ENCODE results near the gene TTC7B.

The TTC7B gene

DNA sequence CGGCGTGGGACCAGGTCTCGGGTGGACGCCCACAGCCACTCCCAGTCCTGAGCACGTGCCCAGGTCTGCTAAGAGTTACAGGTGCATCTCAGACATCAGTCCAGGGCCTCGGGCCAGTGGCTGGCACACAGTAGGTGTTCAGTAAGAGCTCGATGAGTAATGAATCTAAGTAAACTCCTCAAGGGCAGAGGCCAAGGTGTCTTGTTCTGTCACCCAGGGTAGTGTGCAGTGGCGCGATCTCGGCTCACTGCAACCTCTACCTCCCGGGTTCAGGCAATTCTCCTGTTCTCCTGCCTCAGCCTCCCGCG, 11.2 kb downstream of the TTC7B start:
- no peak for DNase-seq

DNA sequence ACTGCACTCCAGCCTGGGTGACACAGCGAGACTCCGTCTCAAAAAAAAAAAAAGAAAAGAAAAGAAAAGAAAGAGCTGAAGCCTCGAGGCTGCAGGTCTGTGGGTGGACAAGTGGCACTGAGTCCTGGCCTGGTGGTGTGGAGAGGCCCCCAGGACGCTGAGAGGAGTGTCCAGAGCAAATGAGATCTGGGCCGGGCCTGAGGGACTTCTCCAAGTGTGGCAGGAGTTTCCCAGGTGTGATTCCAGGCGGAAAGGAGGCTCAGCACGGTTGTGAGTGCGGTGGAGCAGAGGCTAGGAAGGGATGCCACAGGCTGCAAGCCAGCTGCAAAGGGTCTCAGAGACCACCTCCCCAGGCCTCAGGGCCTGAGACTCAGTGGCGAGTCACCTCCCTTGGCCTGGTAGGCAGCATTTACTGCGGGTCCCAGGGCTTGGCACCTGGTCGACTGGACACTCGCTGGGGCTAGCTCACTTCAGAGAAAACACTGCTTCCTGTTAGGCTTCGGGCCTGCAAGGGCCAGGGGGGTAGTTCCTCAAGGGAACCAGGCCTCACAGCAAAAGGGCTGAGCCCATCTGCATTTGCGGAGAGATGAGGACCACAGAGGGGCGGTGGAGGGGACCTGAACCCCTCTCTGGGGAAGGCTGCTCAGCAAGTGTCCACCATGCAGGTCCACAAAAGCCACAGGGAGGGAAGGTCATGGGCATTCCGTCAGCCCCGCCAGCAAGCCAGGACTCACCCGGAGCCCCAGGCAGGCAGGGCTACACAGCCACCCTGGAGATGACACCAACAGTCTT, 11.7 kb downstream of the TTC7B start:
- DNase-seq, result no peak

- no peak for DNase-seq
Measured at GRCh38 chr14:90803249-90803648, 13.0 kb downstream of the TTC7B start.

GRCh38 chr14:90799420-90799819, 16.8 kb downstream of the TTC7B start:
- no peak for DNase-seq

- DNase-seq, result no peak
Measured at GRCh38 chr14:90797919-90798318, 18.3 kb downstream of the TTC7B start.

GRCh38 chr14:90797451-90797850, 18.8 kb downstream of the TTC7B start:
- no peak for DNase-seq

DNA sequence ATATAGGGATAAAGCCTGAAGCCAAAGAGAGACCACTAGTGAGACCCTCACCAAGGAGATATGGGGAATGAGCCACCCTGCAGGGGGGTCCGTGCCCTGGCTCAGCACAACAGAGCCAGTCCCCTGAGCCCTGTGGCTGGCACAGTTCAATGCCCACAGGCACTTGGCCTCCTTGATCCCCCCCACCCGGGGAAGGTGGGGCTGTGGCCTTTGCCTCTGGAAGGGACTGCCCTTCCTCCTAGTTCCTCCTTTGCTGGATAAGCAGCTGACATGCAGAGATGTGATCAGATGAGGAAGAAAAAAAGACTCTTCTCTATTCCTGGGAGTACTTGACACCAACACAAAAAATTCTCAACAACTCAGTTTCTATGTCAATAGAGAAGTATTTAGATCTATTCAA, 19.9 kb downstream of the TTC7B start:
- no peak for DNase-seq

DNA sequence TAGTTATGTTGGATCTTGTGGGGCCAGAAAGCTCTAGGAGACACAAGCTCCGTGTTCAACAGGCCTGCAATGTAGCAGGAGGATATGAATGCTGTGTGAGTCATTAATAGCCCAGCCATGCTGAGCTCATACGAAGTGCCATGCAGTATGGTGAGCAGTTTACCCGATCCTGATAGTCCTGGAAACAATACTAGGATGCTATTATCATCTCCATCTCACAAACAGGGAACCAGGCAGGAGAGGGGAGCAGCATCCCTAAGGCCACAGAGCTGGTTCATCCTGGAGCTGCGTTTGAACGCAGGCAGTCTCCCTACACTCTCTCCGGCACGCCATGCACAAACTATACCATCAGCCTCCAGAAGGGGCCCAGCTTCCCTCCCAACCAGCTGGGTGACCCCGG, 20.5 kb downstream of the TTC7B start:
- DNase-seq, result no peak

- DNase-seq, result no peak
Measured at GRCh38 chr14:90791486-90791885, 24.7 kb downstream of the TTC7B start.

DNA sequence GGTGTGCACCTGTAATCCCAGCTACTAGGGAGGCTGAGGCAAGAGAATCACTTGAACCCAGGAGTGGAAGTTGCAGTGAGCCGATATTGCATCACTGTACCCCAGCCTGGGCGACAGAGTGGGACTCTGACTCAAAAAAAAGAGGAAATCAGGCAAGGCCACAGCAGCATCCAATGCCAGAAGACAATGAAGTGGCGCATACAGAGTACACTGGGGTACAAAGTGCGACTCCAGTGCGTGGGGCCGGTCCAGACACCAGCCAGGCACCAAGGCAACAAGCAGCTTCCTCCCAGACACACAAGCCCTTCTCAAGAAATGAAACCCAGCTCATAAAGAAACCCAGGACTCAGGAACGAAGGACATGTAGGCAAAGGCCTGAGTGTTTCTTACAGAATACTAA, 28.2 kb downstream of the TTC7B start:
- DNase-seq, result no peak

GRCh38 chr14:90785876-90786450, 30.3 kb downstream of the TTC7B start:
- no peak for DNase-seq

- no peak for DNase-seq
Measured at GRCh38 chr14:90785471-90785870, 30.8 kb downstream of the TTC7B start.

GRCh38 chr14:90784621-90785270, 31.5 kb downstream of the TTC7B start:
- DNase-seq, result no peak

DNA sequence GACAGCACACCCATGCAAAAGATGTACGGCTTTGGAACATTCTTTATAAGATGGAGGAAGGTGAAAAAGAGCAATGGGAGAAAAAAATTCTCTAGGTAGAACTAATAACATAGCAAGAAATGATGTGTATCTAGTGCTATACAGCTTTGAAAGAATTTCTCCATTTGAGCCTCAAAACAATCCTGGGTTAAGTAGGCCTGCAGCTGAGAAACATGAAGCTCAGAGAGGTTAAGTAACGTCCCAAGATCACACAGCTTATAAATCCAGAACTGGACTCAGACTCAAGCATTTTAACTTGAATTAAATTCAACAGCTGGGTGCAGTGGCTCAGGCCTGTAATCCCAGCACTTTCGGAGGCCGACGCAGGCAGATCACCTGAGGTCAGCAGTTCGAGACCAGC, 32.9 kb downstream of the TTC7B start:
- DNase-seq, result no peak

DNA sequence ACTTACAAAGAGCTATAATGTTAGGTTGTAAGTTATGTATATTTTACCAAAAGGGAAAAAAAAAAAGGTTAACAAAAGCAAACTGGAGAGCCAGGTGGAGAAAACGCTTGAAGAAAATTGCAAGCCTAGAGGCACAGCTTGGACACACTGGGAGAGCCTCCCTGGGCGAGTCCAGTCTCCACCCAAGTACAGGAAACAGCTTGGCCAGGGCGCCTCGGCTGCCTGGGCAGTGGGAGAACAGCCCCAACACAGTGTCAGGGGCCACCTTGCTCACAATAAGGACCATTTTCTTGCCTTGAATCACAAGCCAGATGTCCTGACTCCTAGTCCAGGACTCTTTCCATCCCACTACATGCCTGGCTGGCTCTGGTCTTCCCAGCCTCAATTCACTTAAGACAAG, 33.3 kb downstream of the TTC7B start:
- DNase-seq, result no peak

GRCh38 chr14:90781876-90782275, 34.4 kb downstream of the TTC7B start:
- DNase-seq, result no peak

DNA sequence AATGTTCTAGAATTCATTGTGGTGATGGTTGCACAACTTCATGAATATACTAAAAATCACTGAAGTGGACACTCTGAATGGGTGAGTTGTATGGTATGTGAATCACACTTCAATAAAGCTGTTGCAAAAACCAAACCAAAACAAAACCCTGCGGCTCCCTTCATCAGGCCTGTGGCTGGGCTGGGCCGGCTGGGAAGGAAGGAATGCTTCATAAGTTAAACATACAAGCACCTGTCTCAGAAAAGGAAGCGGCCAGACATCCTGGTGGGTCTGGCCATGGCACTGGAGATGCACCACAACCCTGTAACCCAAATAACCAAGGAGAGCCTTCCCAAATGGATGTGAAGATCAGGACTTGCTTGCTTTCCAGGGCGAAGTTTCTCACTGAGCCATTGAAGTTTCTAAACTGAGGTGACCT, 34.9 kb downstream of the TTC7B start:
- DNase-seq, result no peak

- no peak for DNase-seq
Measured at GRCh38 chr14:90780519-90780918, 35.7 kb downstream of the TTC7B start.

DNA sequence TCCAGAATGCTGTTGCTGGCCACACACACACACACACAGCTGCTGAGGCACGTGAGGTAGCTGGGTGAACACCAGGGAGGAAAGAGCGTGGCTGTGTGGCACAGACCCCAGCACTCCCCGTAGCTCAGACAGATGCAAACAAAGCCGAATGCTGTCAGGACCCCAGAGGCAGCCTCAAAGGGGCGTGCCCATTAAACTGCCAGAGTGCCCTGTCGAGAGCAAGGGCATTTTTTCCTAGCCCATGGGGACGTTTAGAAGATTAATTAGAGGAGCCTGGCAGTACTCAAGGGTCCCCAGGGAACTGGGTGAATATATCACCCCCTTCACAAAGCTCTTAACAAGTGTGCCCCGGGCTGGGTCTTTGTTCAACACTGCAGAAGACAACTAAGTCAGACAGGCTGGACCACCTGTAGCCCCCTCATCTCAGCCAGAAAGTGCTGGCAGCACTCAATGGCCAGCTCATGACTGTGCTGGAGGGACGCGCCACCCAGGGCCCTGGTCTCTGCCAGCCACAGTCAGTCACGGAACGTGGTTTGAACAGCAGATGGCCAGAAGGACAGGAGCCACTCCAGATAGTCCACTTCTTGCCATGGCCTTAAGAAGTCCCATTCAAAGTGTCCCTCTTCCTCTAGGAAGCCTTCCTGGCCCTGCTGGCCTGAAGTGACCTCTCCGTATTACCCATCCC, 37.5 kb downstream of the TTC7B start:
- no peak for DNase-seq

GRCh38 chr14:90777830-90778485, 38.3 kb downstream of the TTC7B start:
- DNase-seq, result no peak

DNA sequence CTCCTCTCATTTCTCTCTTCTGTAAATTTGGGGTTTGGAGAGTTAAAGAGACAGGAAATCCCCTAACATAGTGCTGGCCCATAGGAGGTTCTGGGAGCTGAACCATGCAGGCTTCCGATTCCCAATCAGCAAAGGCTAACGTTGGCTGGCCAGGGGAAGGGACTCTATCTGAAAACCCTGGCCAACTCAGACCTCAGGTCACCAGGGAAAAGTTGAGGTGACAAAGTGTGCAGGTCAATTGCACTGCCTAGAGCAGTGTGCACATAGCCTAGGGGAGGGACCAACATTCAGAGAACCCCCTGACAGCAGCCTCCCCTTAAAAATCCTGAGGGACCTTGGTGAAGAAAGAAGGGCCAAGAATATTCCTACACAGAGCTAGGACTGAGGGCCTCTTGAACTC, 38.9 kb downstream of the TTC7B start:
- DNase-seq, result no peak

DNA sequence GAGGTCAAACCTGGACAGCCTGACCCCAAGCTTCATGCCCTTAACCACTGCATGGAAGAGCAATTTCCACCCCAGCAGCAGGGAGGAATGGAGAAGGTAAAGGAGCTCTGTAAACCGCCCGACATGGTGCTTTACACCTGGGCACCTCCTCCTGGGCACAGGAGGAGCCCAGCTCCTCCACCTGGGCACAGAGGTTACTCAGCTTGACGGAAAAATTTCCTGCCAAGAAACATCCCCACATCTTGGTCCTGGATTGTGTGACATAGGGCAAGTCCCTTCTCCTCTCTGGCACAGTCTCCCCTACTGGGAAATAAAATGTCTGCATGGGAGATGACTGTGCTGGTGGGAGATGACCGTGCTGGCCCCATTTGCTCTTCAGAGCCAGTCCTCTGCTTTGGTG, 40.8 kb downstream of the TTC7B start:
- DNase-seq, result no peak

DNA sequence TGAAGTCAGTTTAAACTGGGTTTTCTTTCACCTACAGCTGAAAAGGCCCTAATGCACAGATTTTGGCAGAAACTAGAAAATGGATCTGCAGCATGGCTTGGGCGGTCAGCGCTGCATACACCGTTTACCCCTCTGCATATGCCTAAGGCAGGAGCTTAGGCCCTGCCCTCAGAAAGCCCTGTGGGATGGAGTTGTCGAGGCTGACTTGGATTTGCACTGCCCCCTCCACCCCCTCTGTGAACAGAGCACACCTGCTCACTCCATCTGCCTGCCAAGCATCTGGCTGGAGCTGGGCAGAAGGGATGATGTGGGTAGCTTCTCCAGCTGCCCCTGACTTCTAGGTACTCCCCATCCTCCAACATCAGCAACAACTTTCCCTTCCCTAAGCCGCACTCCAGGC, 41.9 kb downstream of the TTC7B start:
- DNase-seq, result no peak

All from CD4-positive, alpha-beta T cell treated with Interleukin-4 for 4 hours (primary cell).